ENCODE measurements around the gene YEATS2.

GRCh38 chr3:183743231-183743630, 45.6 kb downstream of the YEATS2 start:
- TF ChIP-seq EZH2 (IDR thresholded peaks at IDR 0.05; ENCODE audit: borderline replicate concordance, low read length) (no peak), CTCF (conservative IDR thresholded peaks at IDR 0.05 in 1 of 2, IDR thresholded peaks at IDR 0.05 in 1 of 2; ENCODE audit: extremely low read depth in 1 of 2, insufficient read depth in 1 of 2, low read depth in 1 of 2, low read length in 2 of 2) (no peak)

All from mammary epithelial cell (primary cell).